Testis (tissue), 2 donors: ENCODE measurements around the gene PBXIP1.
A peak's percentile ranks its signal among the peaks of the same experiment; 100 is the strongest.
"Not testable (repeated sequence)": the region's sequence is repeated elsewhere in the genome, so short reads cannot be mapped to it uniquely, and the experiment has no call there.

Experiments
- CTCF ChIP-seq, 3 experiments: fragments of 450-650 bp in 2 of 3; fragments of 200-600 bp in 1 of 3; sonication (generic) in 1 of 3; IDR thresholded peaks; one replicate each; pipeline ENCODE4 v1.5.1; 2016 to 2019; ENCODE audit warnings: antibody characterized with exemption in 3 of 3, mild to moderate bottlenecking in 2 of 3, moderate library complexity in 1 of 3
- POLR2A ChIP-seq: fragments of 450-650 bp; IDR thresholded peaks from one replicate; pipeline ENCODE4 v1.6.1; 2017; ENCODE audit warnings: antibody characterized with exemption, mild to moderate bottlenecking, moderate library complexity

- peak in 2 of 3 experiments; percentile 31 to 34 for TF ChIP-seq CTCF (IDR thresholded peaks at IDR 0.05)
- not testable (repeated sequence) for TF ChIP-seq POLR2A
Observed at GRCh38 chr1:154995301-154995983, 39.5 kb upstream of the PBXIP1 start.
